ENCODE results near the gene CABS1.

GRCh38 chr4:70303090-70303489 is 31.7 kb upstream of the CABS1 start:
- TF ChIP-seq CTCF (IDR thresholded peaks at IDR 0.05): no peak
- no peak for TF ChIP-seq EP300 (IDR thresholded peaks at IDR 0.05)
- no peak for TF ChIP-seq POLR2AphosphoS5 (IDR thresholded peaks at IDR 0.05)
- TF ChIP-seq POLR2A (IDR thresholded peaks at IDR 0.05): no peak

Data from sigmoid colon (tissue), 4 donors.